GM12872 (cell line): ENCODE measurements around the gene RALGPS2.

Source experiments
- CTCF ChIP-seq: IDR thresholded peaks from 3 replicates; pipeline ENCODE4 v1.5.1; 2011; ENCODE audit warnings: low read depth, mild to moderate bottlenecking, low read length, moderate library complexity; ENCODE audit not compliant: insufficient read depth

Gene RALGPS2

GRCh38 chr1:178702146-178702545 is 22.9 kb upstream of the RALGPS2 start:
- no peak for TF ChIP-seq CTCF

GRCh38 chr1:178704833-178705232 is 20.2 kb upstream of the RALGPS2 start:
- TF ChIP-seq CTCF: no peak

- TF ChIP-seq CTCF: no peak
These were observed 18.6 kb upstream of the RALGPS2 start for GRCh38 chr1:178706432-178706831.

GRCh38 chr1:178713259-178713658 is 11.8 kb upstream of the RALGPS2 start:
- no peak for TF ChIP-seq CTCF

GRCh38 chr1:178714453-178714852 is 10.6 kb upstream of the RALGPS2 start:
- TF ChIP-seq CTCF: no peak

GRCh38 chr1:178716111-178716510 is 8.9 kb upstream of the RALGPS2 start:
- TF ChIP-seq CTCF: no peak

- TF ChIP-seq CTCF: no peak
These were observed 6.5 kb upstream of the RALGPS2 start for GRCh38 chr1:178718520-178718919.

GRCh38 chr1:178723546-178723945 is 1.5 kb upstream of the RALGPS2 start:
- no peak for TF ChIP-seq CTCF
